IPS-18c (cell line): ENCODE measurements around the gene INSL3.
"Not testable (repeated sequence)": the region's sequence is repeated elsewhere in the genome, so short reads cannot be mapped to it uniquely, and the experiment has no call there.

Experiments used
- H3K4me3 ChIP-seq: 2 replicates; pipeline ENCODE4 v1.7.0; 2013; ENCODE audit warnings: low read depth, mild to moderate bottlenecking, low read length, moderate library complexity; ENCODE audit not compliant: insufficient read depth
- H3K9me3 ChIP-seq: one replicate; pipeline ENCODE4 v1.6.1; 2013; ENCODE audit warnings: mild to moderate bottlenecking, low read length, moderate library complexity; ENCODE audit not compliant: control insufficient read depth, insufficient read depth

Gene INSL3

DNA sequence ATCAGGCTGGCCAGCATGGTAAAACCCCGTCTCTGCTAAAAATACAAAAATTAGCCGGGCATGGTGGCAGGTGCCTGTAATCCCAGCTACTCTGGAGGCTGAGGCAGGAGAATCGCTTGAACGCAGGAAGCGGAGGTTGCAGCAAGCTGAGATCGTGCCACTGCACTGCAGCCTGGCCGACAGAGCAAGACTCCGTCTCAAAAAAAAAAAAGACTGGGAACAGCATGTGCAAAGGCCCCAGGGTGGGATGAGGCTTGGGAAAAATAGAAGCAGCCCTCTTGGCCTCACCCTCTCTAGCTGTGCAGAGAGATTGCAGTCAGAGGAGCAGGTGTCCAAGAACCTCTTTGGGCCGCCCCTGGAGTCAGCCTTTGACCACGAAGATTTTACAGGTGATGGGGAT is 43.5 kb downstream of the INSL3 start:
- not testable (repeated sequence) for H3K9me3 ChIP-seq, H3K4me3 ChIP-seq

DNA sequence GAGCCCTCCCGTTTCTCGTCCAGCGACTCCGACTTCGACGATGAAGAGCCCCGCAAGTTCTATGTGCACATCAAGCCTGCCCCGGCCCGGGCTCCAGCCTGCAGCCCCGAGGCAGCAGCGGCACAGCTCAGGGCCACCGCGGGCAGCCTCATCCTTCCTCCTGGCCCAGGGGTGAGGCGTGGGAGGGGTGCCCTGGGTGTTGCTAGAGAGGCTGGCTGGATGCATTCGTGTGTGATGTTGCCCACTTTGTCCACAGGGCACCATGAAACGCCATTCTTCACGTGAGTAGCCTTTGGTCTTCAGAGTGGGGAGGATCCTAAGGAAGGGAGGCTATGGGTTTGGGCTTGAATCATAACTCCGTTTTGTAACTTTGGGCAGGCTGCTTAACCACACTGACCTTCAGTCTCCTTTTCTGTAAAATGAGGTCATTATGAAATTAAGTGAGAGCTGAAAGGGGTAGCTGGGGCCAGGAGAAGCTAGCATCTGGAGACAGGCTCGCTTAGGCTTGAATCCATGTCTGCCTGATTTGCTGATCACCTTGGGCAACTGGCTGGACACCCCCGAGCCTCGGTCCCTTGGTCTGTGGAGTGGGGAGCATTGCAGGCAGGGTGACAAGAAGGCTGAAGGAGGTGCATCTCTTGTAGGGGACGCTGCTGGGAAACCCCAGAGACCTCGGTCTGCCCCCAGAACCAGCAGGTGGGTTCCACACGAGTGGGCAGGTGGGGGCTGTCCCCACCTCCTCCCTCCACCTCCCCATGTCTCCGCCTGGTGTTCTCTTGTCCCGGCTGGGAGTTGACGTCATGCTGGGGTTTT is 45.1 kb downstream of the INSL3 start:
- Histone ChIP-seq H3K9me3 (peaks cover 3% of the 10 kb centered on the region), H3K4me3 (no peak overlapping the region)

DNA sequence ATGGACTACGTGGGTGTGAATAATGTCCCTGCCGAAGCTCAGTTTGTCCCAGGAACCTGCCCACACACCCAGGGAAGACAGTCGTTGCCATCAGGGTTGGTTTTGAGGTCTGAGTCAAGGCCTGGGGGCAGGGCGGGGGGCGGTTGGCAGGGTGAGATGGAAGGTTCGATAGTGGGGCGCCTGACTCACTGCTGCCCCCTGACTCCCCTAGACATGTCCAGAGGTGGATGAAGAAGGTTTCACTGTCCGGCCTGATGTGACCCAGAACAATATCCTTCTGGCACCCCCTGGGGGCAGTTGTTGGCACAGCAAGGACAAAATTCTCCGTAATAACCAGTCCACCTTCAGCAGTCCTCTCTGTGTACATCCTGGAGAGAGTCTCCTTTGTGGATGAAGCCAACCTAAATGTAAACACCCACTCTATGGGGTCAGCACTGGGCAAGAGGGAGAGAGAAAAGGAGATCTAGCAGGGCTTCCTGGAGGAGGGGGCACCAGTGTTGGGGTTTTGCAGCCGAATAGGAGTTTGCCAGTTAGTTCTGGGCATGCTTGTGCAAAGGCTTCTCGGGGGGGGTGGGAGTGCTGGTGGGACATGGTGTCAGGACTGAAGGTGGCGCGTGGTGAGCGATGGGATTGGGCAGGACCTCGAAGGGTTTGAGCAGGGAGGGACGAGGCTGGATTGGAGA is 45.9 kb downstream of the INSL3 start:
- H3K4me3 ChIP-seq, result no peak overlapping the region

DNA sequence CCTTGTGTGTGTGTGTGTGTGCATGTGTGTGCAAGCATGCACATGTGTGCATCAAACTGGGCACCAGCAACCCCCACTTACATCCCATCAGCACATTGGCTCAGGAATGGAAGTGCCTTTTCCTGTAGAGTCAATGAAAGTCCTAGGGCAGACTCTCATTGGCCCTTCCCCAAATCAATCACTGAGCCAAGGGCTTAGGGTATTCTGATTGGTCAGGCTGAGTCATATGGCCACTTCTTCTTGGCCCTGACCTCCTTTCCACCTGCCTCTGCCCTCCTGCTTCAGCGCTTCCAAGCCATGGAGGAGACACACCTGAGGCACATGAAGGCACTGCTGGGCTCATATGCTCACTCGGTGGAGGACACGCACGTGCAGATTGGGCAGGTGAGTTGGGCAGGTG is 49.1 kb downstream of the INSL3 start:
- Histone ChIP-seq H3K4me3 (no peak overlapping the region), H3K9me3 (no peaks in the 10 kb centered on the region)

More for the DNA sequence above, 45.9 kb downstream of the INSL3 start:
- peaks cover 3% of the 10 kb centered on the region for H3K9me3 ChIP-seq

DNA sequence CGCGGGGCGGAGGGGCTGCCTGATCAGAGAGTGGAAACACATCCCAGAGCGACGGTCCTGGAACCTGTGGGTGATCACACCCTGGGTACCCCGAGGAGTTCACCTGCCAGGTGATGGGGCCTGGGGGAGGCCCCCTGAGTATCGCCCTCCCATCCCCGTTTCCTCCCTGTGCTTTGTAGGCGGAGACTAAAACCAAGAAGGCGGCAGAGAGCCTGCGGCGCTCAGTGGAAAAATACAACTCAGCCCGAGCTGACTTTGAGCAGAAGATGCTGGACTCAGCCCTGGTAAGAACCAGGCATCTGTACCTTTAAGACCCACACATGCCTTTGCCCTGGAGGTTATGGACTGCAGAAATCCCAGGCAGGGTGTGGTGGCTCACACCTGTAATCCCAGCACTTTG is 50.7 kb downstream of the INSL3 start:
- no peak overlapping the region for H3K4me3 ChIP-seq
- no peaks in the 10 kb centered on the region for H3K9me3 ChIP-seq

DNA sequence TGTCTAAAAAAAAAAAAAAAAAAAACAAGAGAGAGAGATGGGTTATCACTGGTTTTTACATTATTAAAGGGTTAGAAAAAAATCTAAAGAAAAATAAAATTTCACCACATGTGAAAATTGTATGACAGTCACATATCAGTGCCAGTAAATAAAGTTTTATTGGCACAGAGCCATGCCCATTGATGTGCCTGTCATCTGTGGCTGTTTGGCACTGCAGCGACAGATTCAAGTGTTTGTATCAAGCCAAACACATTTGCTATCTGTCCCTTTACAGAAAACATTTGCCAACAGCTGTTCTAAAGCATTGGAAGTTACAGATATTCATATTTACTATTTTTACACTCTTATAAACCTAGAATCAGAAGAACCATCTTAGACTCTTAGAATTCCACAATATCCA is 53.8 kb downstream of the INSL3 start:
- Histone ChIP-seq H3K9me3 (no peaks in the 10 kb centered on the region), H3K4me3 (no peak overlapping the region)

DNA sequence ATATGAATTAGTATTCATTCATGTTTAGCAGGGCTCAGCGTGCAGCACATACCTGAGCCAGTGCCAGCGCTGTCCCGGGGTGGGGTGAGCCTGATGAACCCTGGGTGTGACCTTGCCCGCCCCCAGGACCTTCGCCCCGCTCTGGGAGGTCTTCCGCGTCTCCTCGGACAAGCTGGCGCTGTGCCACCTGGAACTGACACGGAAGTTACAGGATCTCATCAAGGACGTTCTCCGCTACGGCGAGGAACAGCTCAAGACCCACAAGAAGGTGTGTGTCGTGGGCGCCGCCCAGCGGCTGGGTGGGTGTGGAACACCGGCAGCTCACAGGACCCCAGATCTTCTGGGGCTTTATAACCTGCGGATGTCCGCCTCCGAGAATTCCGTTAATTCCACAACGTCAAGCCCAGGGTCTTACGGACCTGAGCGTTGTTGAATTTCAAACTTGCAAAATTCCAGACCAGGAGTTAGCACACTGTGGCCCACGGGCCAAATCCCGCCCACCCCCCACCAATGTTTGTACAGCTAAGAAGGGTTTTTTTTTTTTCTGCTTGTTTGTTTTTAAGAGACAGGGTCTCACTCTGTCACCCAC is 54.7 kb downstream of the INSL3 start:
- H3K9me3 ChIP-seq, result no peaks in the 10 kb centered on the region
- H3K4me3 ChIP-seq, result no peak overlapping the region; the same call in 1 of the 2 replicates
